Adrenal gland (tissue), 5 donors: ENCODE measurements around the gene ZSCAN2.

Source experiments
- POLR2A ChIP-seq, 2 donors: fragments of 450-650 bp; IDR thresholded peaks; one replicate each; pipeline ENCODE4 v1.6.1; 2017; ENCODE audit warnings: antibody characterized with exemption in 2 of 2, mild to moderate bottlenecking in 2 of 2, moderate library complexity in 1 of 2
- TF ChIP-seq, protein P1 (sequence below), 6 experiments: fragments of 450-650 bp in 4 of 6; fragments of 200-600 bp in 2 of 6; sonication (generic) in 1 of 6; IDR thresholded peaks; 1 replicate in 5 of 6; 2 replicates in 1 of 6; pipeline versions ENCODE4 v1.5.1 to v1.8.0; 2016 to 2021; ENCODE audit warnings: antibody characterized with exemption in 6 of 6, mild to moderate bottlenecking in 2 of 6, moderate library complexity in 1 of 6
- donor health status: DM: no; HTN: no; CAD: no.

DNA sequence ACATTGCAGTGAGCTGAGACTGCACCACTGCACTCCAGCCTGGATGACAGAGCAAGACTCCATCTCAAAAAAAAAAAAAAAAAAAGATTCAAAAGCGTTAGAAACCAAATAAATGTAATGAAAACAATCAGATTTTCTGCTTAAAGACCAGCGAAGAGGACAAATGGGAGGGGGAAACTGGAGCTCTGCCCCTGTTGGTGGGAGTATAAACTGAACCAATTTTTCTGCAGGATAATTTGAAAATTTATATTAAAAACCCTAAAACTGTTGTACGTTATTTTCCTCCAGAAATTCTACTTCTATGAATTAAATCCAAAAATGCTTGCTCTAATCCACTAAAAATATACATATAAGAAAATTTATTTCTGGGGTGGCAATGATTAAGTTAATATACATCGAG, 25.3 kb upstream of the ZSCAN2 start:
- no peak for TF ChIP-seq POLR2A (IDR thresholded peaks at IDR 0.05)
- TF ChIP-seq, protein P1, sequence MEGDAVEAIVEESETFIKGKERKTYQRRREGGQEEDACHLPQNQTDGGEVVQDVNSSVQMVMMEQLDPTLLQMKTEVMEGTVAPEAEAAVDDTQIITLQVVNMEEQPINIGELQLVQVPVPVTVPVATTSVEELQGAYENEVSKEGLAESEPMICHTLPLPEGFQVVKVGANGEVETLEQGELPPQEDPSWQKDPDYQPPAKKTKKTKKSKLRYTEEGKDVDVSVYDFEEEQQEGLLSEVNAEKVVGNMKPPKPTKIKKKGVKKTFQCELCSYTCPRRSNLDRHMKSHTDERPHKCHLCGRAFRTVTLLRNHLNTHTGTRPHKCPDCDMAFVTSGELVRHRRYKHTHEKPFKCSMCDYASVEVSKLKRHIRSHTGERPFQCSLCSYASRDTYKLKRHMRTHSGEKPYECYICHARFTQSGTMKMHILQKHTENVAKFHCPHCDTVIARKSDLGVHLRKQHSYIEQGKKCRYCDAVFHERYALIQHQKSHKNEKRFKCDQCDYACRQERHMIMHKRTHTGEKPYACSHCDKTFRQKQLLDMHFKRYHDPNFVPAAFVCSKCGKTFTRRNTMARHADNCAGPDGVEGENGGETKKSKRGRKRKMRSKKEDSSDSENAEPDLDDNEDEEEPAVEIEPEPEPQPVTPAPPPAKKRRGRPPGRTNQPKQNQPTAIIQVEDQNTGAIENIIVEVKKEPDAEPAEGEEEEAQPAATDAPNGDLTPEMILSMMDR (IDR thresholded peaks at IDR 0.05) = no peak
